Heart left ventricle (tissue), 16 donors: Measurements from ENCODE around the gene SWI5. TPM values are rescaled to one million over a fixed set of nuclear protein-coding genes. Genes with fewer than 3 reads are reported as not detected.

Experiments
- ATAC-seq, 4 donors: fragments of 200-7000 bp; cut with Tn5 transposase; one replicate each; pipeline ENCODE4 v1.9.1; 2020 to 2022; ENCODE audit warnings: moderate library complexity in 4 of 4, mild to moderate bottlenecking in 3 of 4, moderate number of reproducible peaks in 1 of 4
- DNase-seq, 5 donors: peaks; one replicate each; pipeline ENCODE4 v3.0.0-alpha.2; 2020
- H3K27ac ChIP-seq, 12 donors: fragments of 200-600 bp; sonication (generic) in 4 of 12; one replicate each; pipeline versions ENCODE4 v1.5.0 to v1.8.0; 2016 to 2022; ENCODE audit warnings: mild to moderate bottlenecking in 2 of 12
- H3K27me3 ChIP-seq, 9 donors: fragments of 200-600 bp; sonication (generic) in 2 of 9; one replicate each; pipeline versions ENCODE4 v1.5.1 to v1.8.0; 2016 to 2022; ENCODE audit warnings: mild to moderate bottlenecking in 3 of 9
- H3K36me3 ChIP-seq, 9 donors: fragments of 200-600 bp; sonication (generic) in 2 of 9; one replicate each; pipeline versions ENCODE4 v1.5.0 to v1.8.0; 2018 to 2022; ENCODE audit warnings: mild to moderate bottlenecking in 2 of 9
- H3K4me1 ChIP-seq, 12 donors: fragments of 200-600 bp; sonication (generic) in 4 of 12; one replicate each; pipeline versions ENCODE4 v1.5.0 to v1.8.0; 2016 to 2022; ENCODE audit warnings: mild to moderate bottlenecking in 3 of 12
- H3K4me3 ChIP-seq, 12 donors: fragments of 200-600 bp; sonication (generic) in 4 of 12; one replicate each; pipeline versions ENCODE4 v1.5.0 to v1.8.0; 2017 to 2022; ENCODE audit warnings: mild to moderate bottlenecking in 9 of 12, moderate library complexity in 4 of 12
- H3K9me3 ChIP-seq, 12 donors: fragments of 200-600 bp; sonication (generic) in 4 of 12; one replicate each; pipeline versions ENCODE4 v1.5.0 to v1.8.0; 2016 to 2022; ENCODE audit warnings: mild to moderate bottlenecking in 1 of 12
- POLR2A ChIP-seq, 2 donors: fragments of 450-650 bp; IDR thresholded peaks; one replicate each; pipeline ENCODE4 v1.6.1; 2017; ENCODE audit warnings: antibody characterized with exemption in 2 of 2, mild to moderate bottlenecking in 2 of 2, moderate library complexity in 2 of 2
- WGBS, 4 donors: extraction: QIAGEN DNeasy Blood & Tissue Kit in 2 of 4; methylation state at CpG; one replicate each; pipeline versions ENCODE4 v1.1.5 to v1.1.7; 2013 to 2018; 5-methylcytosine and 5-hydroxymethylcytosine counted together
- intact Hi-C, 10 donors: fragments of 100-400 bp; cut with DNase I; formaldehyde crosslinking; loops; one replicate each; pipeline versions ENCODE4 v1.11.1 to v1.14.2; 2022
- polyA plus RNA-seq, 2 donors: library from polyadenylated mRNA; stranded (reverse); fragments of 200-250 nt; gene quantifications; one replicate each; pipeline ENCODE4 v1.2.3, GENCODE V29; 2013
- total RNA-seq, 9 donors: library from RNA; depleted of rRNA in 2 of 9; stranded (reverse); fragments of >200 nt in 2 of 9; fragmentation: NEBNext Ultra II Directional in 3 of 9; extraction: Animal tissue kit (Norgen Biotek cat#: 25700) in 3 of 9; gene quantifications; one replicate each; pipeline versions ENCODE4 v1.1.0 to v1.2.4, GENCODE V29; 2016 to 2023
- TF ChIP-seq, protein P1 (sequence below), 12 donors: fragments of 200-600 bp; sonication (generic) in 4 of 12; IDR thresholded peaks; one replicate each; pipeline versions ENCODE4 v1.5.0 to v1.8.0; 2018 to 2022; ENCODE audit warnings: antibody characterized with exemption in 12 of 12, mild to moderate bottlenecking in 5 of 12
- donor health status: ischemic (EF 13 %, LVEDD 7.1; RV severe dilation, severe dysfunction).
- donor health status: healthy with polysubstance abuse.
- donor health status: DM: no; HTN: yes; CAD: no.
- donor health status: DM: no; HTN: no; CAD: no.
- donor health status: ischemic (EF 25% LVEDD 6.9; RV normal size, moderate dysfunction).
- donor health status: ischemic (EF 25% LVEDD 5.7; RV mildly dilated, moderate dysfunction).
- donor health status: healthy.
- donor health status: DM: yes; HTN: yes; CAD: no.
- donor health status: ischemic (EF 35%, LVEDD 5.7; RV mildly dilated, moderate dysfunction).
- donor health status: nonischemic (EF 11% LVEDD 7.7; RV severe dilation, severe dysfunction).
- donor health status: DM: yes; HTN: yes; CAD: no.
- donor health status: PGD.
- donor health status: ischemic (EF 29% LVEDD 5.4; RV normal size, mild dysfunction).
- donor health status: nonischemic (EF 23%, LVEDD 6.1; RV moderate dilation, normal function).

SWI5 gene
- total and polyA plus RNA-seq, 11 donors = 10.8 to 30.6 (median 18.8) TPM

DNA sequence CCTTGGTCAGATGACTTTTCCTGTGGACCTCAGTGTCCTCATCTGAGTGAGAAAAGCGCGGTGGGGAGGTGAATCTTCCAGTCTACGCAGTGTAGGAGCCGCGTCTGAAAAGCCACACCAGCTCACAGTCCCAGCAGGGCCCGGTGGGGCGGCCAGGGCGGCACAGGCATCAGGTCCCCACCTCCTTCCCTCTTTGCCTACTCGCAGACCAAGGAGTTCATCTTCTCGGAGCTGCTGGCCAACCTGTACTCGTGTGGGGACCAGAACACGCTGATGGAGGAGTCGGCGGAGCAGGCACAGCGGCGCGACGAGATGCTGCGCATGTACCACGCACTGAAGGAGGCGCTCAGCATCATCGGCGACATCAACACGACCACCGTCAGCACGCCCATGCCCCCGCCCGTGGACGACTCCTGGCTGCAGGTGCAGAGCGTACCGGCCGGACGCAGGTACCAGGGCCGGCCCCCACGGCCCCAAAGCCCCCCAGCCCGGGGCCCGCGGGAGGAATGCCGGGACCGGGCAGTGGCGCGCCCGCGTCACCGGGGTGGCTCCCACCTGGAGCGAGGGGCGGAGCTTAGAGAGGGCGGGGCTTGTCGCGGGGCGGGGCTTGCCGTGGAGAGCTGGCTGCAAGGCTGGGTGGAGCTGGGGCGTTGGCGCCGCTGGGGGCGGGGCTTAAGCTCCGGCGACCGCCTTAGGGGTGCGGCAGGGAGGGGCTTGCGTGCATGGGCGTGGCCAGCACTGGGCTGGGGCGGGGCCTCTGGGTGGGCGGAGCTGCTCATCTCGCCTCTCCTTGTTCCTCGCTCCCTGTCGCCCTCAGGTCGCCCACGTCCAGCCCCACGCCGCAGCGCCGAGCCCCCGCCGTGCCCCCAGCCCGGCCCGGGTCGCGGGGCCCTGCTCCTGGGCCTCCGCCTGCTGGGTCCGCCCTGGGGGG, 25.9 kb upstream of the SWI5 start:
- WGBS, 4 donors = 14 to 22% (median 17%) methylated on average over 24 to 81 of the region's 81 CpGs
- no peaks in the 10 kb centered on the region for H3K36me3 ChIP-seq
- ATAC-seq = peak; percentile 44 to 91 (median 82)
- intact Hi-C loops = loop anchor here in 1 of 10 donors (10.0 kb wide), 1 partner anchor 45 kb away; the partner anchor contains the start of gene DNM1
- no peak overlapping the region for H3K27ac ChIP-seq
- H3K27me3 ChIP-seq = peaks cover 0 to 10% (median 0%) of the 10 kb centered on the region in 9 donors
- TF ChIP-seq, protein P1, sequence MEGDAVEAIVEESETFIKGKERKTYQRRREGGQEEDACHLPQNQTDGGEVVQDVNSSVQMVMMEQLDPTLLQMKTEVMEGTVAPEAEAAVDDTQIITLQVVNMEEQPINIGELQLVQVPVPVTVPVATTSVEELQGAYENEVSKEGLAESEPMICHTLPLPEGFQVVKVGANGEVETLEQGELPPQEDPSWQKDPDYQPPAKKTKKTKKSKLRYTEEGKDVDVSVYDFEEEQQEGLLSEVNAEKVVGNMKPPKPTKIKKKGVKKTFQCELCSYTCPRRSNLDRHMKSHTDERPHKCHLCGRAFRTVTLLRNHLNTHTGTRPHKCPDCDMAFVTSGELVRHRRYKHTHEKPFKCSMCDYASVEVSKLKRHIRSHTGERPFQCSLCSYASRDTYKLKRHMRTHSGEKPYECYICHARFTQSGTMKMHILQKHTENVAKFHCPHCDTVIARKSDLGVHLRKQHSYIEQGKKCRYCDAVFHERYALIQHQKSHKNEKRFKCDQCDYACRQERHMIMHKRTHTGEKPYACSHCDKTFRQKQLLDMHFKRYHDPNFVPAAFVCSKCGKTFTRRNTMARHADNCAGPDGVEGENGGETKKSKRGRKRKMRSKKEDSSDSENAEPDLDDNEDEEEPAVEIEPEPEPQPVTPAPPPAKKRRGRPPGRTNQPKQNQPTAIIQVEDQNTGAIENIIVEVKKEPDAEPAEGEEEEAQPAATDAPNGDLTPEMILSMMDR (IDR thresholded peaks at IDR 0.05) = no peak
- no peak for TF ChIP-seq POLR2A (IDR thresholded peaks at IDR 0.05)
- DNase-seq = peak; percentile 69 to 94 (median 76)
- H3K4me3 ChIP-seq = peak overlapping the region in 9 of 12 donors; percentile 8 to 54 (median 32)
- no peaks in the 10 kb centered on the region for H3K9me3 ChIP-seq
- peaks cover 6 to 32% (median 21%) of the 10 kb centered on the region in 12 donors for H3K4me1 ChIP-seq

DNA sequence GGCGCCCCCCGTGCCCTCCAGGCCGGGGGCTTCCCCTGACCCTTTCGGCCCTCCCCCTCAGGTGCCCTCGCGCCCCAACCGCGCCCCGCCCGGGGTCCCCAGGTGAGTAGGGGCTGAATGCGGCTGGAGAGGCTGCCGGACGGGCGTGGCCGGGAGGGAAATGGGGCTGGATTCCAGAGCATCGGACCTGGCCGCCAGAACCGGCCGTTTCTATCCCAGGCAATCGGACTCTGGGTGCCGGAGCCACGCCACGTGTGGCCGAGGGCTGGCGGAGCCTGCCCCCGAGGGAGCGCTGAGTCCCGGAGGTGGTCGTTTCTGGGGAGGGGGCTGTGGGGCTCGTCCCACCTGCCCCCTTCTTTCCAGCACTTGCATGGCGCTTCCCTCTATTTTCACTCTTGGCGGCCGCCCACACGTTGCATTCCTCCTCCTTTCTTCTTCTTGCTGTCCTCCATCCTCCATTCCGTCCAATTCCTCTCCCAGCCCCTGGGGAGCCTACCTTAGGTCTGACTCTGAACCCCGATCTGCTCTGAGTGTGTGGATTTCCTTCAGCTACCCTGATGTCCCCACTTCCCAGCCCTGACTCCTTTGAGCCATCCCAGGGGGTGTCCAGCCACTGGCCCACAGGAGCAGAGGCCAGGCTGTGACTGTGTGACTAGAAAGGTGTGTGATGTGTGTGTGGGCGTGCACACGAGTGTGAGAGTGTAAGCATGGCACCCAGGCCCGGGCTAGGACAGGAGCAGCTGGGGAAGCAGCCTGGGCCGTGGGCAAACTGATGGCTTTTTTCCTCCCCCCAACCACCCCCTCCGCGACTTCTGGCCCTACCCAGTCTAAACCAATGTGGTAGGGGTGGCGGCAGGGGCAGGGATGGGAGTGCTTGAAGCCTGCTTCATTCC, 25.0 kb upstream of the SWI5 start:
- intact Hi-C loops = loop anchor here in 1 of 10 donors (10.0 kb wide), 1 partner anchor 46 kb away; the partner anchor contains the start of gene DNM1
- 24 to 47% (median 36%) methylated on average over 19 to 43 of the region's 43 CpGs for WGBS, 4 donors
- TF ChIP-seq, protein P1 (IDR thresholded peaks at IDR 0.05) = no peak
- no peak for TF ChIP-seq POLR2A (IDR thresholded peaks at IDR 0.05)
- no peak for DNase-seq
- peaks cover 3 to 23% (median 13%) of the 10 kb centered on the region in 12 donors for H3K4me1 ChIP-seq
- H3K9me3 ChIP-seq = no peaks in the 10 kb centered on the region
- peaks cover 0 to 8% (median 4%) of the 10 kb centered on the region in 9 donors for H3K36me3 ChIP-seq
- ATAC-seq = no peak
- no peak overlapping the region for H3K27ac ChIP-seq
- peaks cover 0 to 10% (median 0%) of the 10 kb centered on the region in 9 donors for H3K27me3 ChIP-seq
- peak overlapping the region in 9 of 12 donors; percentile 8 to 54 (median 32) for H3K4me3 ChIP-seq

- ATAC-seq (no peak), DNase-seq (no peak)
- no peak for TF ChIP-seq POLR2A (IDR thresholded peaks at IDR 0.05)
- TF ChIP-seq, protein P1 (IDR thresholded peaks at IDR 0.05) = no peak
- peaks cover 0 to 15% (median 7%) of the 10 kb centered on the region in 9 donors for H3K36me3 ChIP-seq
- peaks cover 0 to 20% (median 9%) of the 10 kb centered on the region in 12 donors for H3K4me1 ChIP-seq
- no peaks in the 10 kb centered on the region for H3K9me3 ChIP-seq
- H3K27ac ChIP-seq = no peak overlapping the region
- 66 to 88% (median 75%) methylated on average over 3 of the region's 3 CpGs for WGBS, 4 donors
- H3K4me3 ChIP-seq = no peak overlapping the region
- H3K27me3 ChIP-seq = peaks cover 0 to 10% (median 0%) of the 10 kb centered on the region in 9 donors
- intact Hi-C loops = loop anchor here in 1 of 10 donors (10.0 kb wide), 1 partner anchor 47 kb away; the partner anchor contains the start of gene DNM1
Observed at GRCh38 chr9:128251732-128252100, 24.4 kb upstream of the SWI5 start.
